Measurements from ENCODE around the gene DYRK2. TPM values are rescaled to one million over a fixed set of nuclear protein-coding genes. Genes with fewer than 3 reads are reported as not detected.

DYRK2 gene
- total and polyA plus RNA-seq, 8 donors = 2.6 to 25.8 (median 12.2) TPM

- FAIRE-seq (no peak), DNase-seq (no peak), ATAC-seq (no peak)
- H3K36me3 ChIP-seq = no peaks in the 10 kb centered on the region
- peaks cover 0 to 12% (median 3%) of the 10 kb centered on the region in 3 donors for H3K4me1 ChIP-seq
- no peak for TF ChIP-seq CTCF (IDR thresholded peaks at IDR 0.05)
- H3K4me3 ChIP-seq = no peak overlapping the region
- H3K9me3 ChIP-seq = no peaks in the 10 kb centered on the region
- WGBS, 2 donors = 90 to 98% methylated on average over 3 of the region's 3 CpGs
- intact Hi-C loops (cut with DNase I) = no loop called here
- H3K27ac ChIP-seq = no peak overlapping the region
- no peaks in the 10 kb centered on the region for H3K27me3 ChIP-seq
Observed at GRCh38 chr12:67677166-67677565, 28.6 kb downstream of the DYRK2 start.

GRCh38 chr12:67681105-67681778 lies 32.7 kb downstream of the DYRK2 start:
- Histone ChIP-seq H3K4me3 (no peak overlapping the region), H3K27me3 (no peaks in the 10 kb centered on the region), H3K9me3 (no peaks in the 10 kb centered on the region), H3K36me3 (no peaks in the 10 kb centered on the region), H3K4me1 (peaks cover 0 to 12% (median 3%) of the 10 kb centered on the region in 3 donors), H3K27ac (peak overlapping the region in 2 of 4 donors; percentile 5 to 50)
- ATAC-seq (peak; percentile 59 to 87 (median 75)), FAIRE-seq (peak; percentile 32), DNase-seq (peak in 1 of 6 donors; percentile 20)
- TF ChIP-seq CTCF (IDR thresholded peaks at IDR 0.05) = no peak
- 78 to 81% methylated on average over 4 of the region's 4 CpGs for WGBS, 2 donors
- intact Hi-C loops (cut with DNase I) = no loop called here

- 98 to 100% methylated on average over 1 of the region's 1 CpG for WGBS, 2 donors
- ATAC-seq = no peak
- Histone ChIP-seq H3K9me3 (no peaks in the 10 kb centered on the region), H3K36me3 (no peaks in the 10 kb centered on the region), H3K4me1 (peaks cover 0 to 12% (median 3%) of the 10 kb centered on the region in 3 donors), H3K27me3 (no peaks in the 10 kb centered on the region), H3K27ac (no peak overlapping the region), H3K4me3 (no peak overlapping the region)
- TF ChIP-seq CTCF (IDR thresholded peaks at IDR 0.05) = no peak
- DNase-seq = no peak
- FAIRE-seq = no peak
- intact Hi-C loops (cut with DNase I) = no loop called here
Observed at GRCh38 chr12:67681941-67682620, 33.5 kb downstream of the DYRK2 start.

DNA sequence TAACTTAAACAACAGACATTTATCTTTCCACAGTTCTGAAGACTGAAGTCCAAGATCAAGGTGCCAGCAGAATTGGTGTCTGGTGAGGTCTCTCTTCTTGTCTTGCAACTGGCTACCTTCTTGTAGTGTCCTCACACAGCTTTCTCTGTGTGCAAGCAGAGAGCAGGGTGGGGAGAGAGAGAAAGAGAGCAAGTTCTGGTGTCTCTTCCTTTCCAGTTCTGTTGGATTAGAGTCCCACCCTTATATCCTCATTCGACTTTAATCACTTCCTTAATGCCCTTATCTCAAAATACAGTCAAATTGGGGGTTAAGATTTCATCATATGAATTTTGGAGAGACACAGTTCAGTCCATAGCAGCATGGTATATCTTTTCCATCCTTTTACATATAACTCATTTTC lies 40.8 kb downstream of the DYRK2 start:
- Histone ChIP-seq H3K4me3 (no peak overlapping the region), H3K36me3 (no peaks in the 10 kb centered on the region), H3K27me3 (no peaks in the 10 kb centered on the region), H3K27ac (no peak overlapping the region), H3K4me1 (no peaks in the 10 kb centered on the region), H3K9me3 (no peaks in the 10 kb centered on the region)
- FAIRE-seq = no peak
- no peak for TF ChIP-seq CTCF (IDR thresholded peaks at IDR 0.05)
- 51 to 78% methylated on average over 1 of the region's 1 CpG for WGBS, 2 donors
- no peak for DNase-seq
- intact Hi-C loops (cut with DNase I) = no loop called here
- ATAC-seq = no peak

GRCh38 chr12:67690656-67691055 lies 42.1 kb downstream of the DYRK2 start:
- no peak for TF ChIP-seq CTCF (IDR thresholded peaks at IDR 0.05)
- Histone ChIP-seq H3K27ac (no peak overlapping the region), H3K36me3 (no peaks in the 10 kb centered on the region), H3K27me3 (no peaks in the 10 kb centered on the region), H3K4me1 (no peaks in the 10 kb centered on the region), H3K9me3 (no peaks in the 10 kb centered on the region), H3K4me3 (no peak overlapping the region)
- FAIRE-seq = no peak
- 93 to 96% methylated on average over 1 of the region's 1 CpG for WGBS, 2 donors
- intact Hi-C loops (cut with DNase I) = no loop called here
- DNase-seq = no peak
- no peak for ATAC-seq
